Activated CD4-positive, alpha-beta T cell treated with anti-CD3 and anti-CD28 coated beads, Interleukin-2, amount 50 U/mL, for 24 hours (primary cell): ENCODE data around the gene GLT8D2.

Experiments
- DNase-seq, 2 donors: peaks; one replicate each; pipeline ENCODE4 v3.0.0-alpha.2; 2020; ENCODE audit warnings: low read depth in 1 of 2, low spot score in 1 of 2

GLT8D2 gene

DNA sequence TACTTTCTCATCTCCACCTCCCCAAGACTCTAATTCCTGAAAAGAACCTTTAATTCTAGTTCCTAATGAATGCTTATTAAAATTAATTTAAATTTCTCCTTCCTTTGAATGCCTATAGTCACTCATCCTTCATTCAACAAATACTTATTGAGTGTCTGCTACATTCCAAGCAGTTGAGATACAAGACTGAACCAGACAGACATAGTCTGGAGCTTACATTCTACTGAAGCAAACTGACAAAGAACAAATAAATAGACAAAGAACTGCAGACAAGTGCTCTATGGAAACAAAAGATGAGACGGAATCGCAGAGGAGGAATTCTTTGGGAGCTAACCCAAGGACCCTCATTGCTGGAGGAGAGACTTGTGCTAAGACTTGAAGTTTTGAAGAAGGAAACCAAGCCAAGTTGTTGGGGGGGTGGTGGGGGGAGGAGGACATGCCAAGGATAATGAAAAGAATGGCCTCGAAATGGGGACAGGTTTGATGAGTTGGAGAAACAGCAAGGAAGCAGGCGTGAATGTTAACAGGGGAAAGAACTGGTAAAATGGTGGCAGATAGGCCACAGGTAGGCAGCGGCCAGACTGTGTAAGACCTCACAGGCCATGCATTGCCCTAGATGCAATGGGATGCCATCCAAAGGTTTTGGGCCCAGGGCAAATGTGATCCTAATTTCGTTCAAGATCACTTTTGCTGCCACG is 94.0 kb downstream of the GLT8D2 start:
- DNase-seq: no peak

DNA sequence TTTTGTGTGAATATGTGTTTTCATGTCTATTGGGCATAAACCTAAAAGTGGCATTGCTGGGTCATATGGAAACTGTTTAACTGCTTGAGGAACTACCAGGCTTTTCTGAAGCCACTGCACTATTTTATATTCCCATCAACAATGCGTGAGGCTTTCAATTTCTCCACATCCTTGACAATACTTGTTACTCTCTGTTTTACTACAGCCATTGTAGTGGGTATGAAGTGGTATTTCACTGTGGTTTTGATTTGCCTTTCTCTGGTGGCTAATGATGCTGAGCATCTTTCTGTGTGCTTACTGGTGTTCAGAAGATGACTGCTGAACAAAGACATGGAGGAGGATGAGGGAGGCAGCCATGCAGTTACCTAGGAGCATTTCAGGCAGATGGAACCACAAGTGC is 97.5 kb downstream of the GLT8D2 start:
- DNase-seq: no peak

DNA sequence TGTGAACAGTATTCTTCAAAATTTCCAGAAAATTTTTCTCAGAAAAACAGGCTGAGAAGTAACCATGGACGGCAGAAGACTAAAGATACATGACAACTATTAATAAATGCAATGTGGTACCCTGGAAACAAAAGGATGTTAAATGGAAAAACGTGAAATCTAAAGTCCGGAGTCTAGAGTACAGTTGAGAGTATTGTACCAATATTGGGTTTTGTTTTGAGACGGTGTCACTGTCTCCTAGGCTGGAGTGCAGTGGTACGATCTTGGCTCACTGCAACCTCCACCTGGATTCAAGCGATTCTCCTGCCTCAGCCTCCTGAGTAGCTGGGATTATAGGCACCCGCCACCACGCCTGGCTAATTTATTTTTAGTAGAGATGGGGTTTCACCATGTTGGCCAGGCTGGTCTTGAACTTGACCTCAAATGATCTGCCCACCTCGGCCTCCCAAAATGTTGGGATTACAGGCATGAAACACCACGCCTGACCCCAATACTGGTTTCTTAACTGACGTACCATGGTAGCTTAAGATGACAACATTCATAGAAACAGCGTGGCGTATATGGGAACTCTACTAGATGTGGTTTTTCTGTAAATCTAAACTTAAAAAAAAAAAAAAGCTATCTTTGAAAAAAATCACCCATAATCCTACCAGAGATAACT is 101.1 kb downstream of the GLT8D2 start:
- DNase-seq: no peak

DNA sequence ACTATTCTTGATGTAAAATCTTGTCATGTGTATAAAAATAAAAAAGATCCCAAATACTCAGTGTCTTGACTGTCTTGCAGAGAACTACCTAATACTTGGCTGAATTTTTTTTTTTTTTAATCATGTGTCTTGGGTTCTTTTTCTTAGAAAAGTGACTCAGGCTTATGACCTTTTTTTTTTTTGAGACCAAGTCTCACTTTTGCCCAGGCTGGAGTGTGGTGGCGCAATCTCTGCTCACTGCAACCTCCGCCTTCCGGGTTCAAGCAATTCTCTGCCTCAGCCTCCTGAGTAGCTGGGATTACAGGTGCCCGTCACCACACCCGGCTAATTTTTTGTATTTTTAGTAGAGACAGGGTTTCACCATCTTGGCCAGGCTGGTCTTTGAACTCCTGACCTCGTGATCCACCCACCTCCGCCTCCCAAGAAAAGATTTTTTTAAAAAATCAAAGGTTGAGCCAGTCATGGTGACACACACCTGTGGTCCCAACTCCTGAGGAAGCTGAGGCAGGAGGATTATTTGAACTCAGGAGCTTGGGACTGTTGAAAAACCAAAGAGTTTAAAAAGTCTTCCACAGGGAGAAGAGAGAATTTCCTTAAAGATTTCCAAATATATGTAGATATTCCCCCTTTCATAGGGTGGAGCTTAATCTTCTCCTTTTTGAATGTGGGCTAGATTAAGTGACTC is 102.0 kb downstream of the GLT8D2 start:
- no peak for DNase-seq

DNA sequence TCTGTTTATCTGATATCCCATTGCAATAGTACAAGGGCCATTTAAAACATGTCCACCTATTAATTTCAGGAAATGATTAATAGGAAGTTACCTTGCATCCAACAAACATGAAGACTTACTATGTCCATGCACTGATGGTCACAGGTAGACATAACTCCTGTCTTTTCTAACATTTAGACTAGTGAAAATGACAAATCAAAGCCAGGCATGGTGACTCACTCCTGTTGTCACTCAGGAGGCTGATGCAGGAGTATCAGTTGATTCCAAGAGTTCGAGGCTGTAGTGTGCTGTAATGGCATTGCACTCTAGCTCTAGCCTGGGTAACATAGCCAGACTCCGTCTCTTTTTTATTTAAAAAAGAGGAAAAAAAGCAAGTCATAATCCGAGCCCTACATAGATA is 105.0 kb downstream of the GLT8D2 start:
- DNase-seq: no peak
